ENCODE results near the gene PTH1R. TPM values are rescaled to one million over a fixed set of nuclear protein-coding genes. Genes with fewer than 3 reads are reported as not detected.
A peak's percentile ranks its signal among the peaks of the same experiment; 100 is the strongest.

The PTH1R gene
- total and polyA plus RNA-seq, 10 of the 15 experiments (the other 5 are each of a cell fraction or from before 2014, with no cell fraction given): not detected

- DNase-seq (ENCODE audit: low read depth, low spot score): no peak
- TF ChIP-seq NR2C2 (IDR thresholded peaks at IDR 0.05; ENCODE audit: borderline replicate concordance, control insufficient read depth, insufficient read length, low read depth) (no peak), POU2F2 (IDR thresholded peaks at IDR 0.05; ENCODE audit: borderline replicate concordance, low read depth, low read length) (no peak), STAT1 (conservative IDR thresholded peaks at IDR 0.05) (no peak), ZBTB33 (IDR thresholded peaks at IDR 0.05) (no peak)
- no peaks in the 10 kb centered on the region for H4K20me1 ChIP-seq (ENCODE audit: control insufficient read depth, insufficient read depth)
- ChIA-PET RAD21 (ENCODE audit: unreplicated experiment) (no interaction called here), CTCF (interaction anchor here (0.5 to 2.9 kb wide), 3 partner anchors 12 to 130 kb away, joined by 3 to 35 read pairs (median 6); no protein-coding TSS in a partner anchor), SMC1A (ENCODE audit: uncharacterized antibody, unreplicated experiment) (interaction anchor here (0.8 kb wide), 1 partner anchor 190 kb away, joined by 4 read pairs; no protein-coding TSS in a partner anchor), POLR2A (no interaction called here)
- no peaks in the 10 kb centered on the region; a peak in 1 of 4 replicates for H3K27me3 ChIP-seq (replicated peaks in 1 of 2; ENCODE audit: control insufficient read depth in 2 of 2, insufficient read depth in 2 of 2, low read length in 1 of 2)
- no peak overlapping the region for H3K4me3 ChIP-seq
- WGBS (ENCODE audit: insufficient coverage, insufficient replicate concordance, low lambda C conversion rate, missing lambda C conversion rate): 74% methylated on average over 2 of the region's 2 CpGs
- H3K36me3 ChIP-seq (ENCODE audit: control insufficient read depth in 2 of 2, insufficient read depth in 2 of 2, low read length in 1 of 2): no peaks in the 10 kb centered on the region
- H3K79me2 ChIP-seq (ENCODE audit: control insufficient read depth, insufficient read depth, low read length): no peaks in the 10 kb centered on the region
- ATAC-seq: no peak
- no peaks in the 10 kb centered on the region; the same call in 1 of the 2 replicates for H3K4me1 ChIP-seq (ENCODE audit: control insufficient read depth, insufficient read depth, low read length)
- BruUV-seq (replicated peaks): no TSS peak
- no peaks in the 10 kb centered on the region for H3K9me3 ChIP-seq (replicated peaks; ENCODE audit: control insufficient read depth, insufficient read depth, low read length)
- intact Hi-C loops (cut with micrococcal nuclease; ENCODE audit: unreplicated experiment) (no loop called here), in situ Hi-C loops (cut with MboI) (loop anchor here (5.0 kb wide), 1 partner anchor 185 kb away; no protein-coding TSS in a partner anchor)
- no peak overlapping the region for H3K27ac ChIP-seq (ENCODE audit: control insufficient read depth, insufficient read depth)
- FAIRE-seq: no peak
- no peak overlapping the region for H2AFZ ChIP-seq (ENCODE audit: control insufficient read depth, low read depth, low read length)
- no peak overlapping the region for H3K4me2 ChIP-seq (ENCODE audit: control insufficient read depth, insufficient read depth)
- no peak overlapping the region for H3K9ac ChIP-seq (ENCODE audit: control insufficient read depth, insufficient read depth, low read length)
Measured at GRCh38 chr3:46897031-46897430, 19.5 kb downstream of the PTH1R start.

- no peak overlapping the region for H3K9ac ChIP-seq (ENCODE audit: control insufficient read depth, insufficient read depth, low read length)
- in situ Hi-C loops (cut with MboI) (loop anchor here (5.0 kb wide), 1 partner anchor 186 kb away; no protein-coding TSS in a partner anchor), intact Hi-C loops (cut with micrococcal nuclease; ENCODE audit: unreplicated experiment) (no loop called here)
- H3K4me3 ChIP-seq: no peak overlapping the region
- ChIA-PET POLR2A (no interaction called here), SMC1A (ENCODE audit: uncharacterized antibody, unreplicated experiment) (no interaction called here), RAD21 (ENCODE audit: unreplicated experiment) (no interaction called here), CTCF (interaction anchor here (0.9 to 1.0 kb wide), 2 partner anchors 32 to 52 kb away, joined by 3 to 5 read pairs; no protein-coding TSS in a partner anchor)
- H3K4me1 ChIP-seq (ENCODE audit: control insufficient read depth, insufficient read depth, low read length): no peaks in the 10 kb centered on the region; the same call in 1 of the 2 replicates
- H4K20me1 ChIP-seq (ENCODE audit: control insufficient read depth, insufficient read depth): no peaks in the 10 kb centered on the region
- no TSS peak for BruUV-seq (replicated peaks)
- FAIRE-seq (no peak), DNase-seq (ENCODE audit: low read depth, low spot score) (no peak), ATAC-seq (peak; percentile 21)
- 59% methylated on average over 15 of the region's 15 CpGs for WGBS (ENCODE audit: insufficient coverage, insufficient replicate concordance, low lambda C conversion rate, missing lambda C conversion rate)
- no peak overlapping the region for H3K4me2 ChIP-seq (ENCODE audit: control insufficient read depth, insufficient read depth)
- H3K36me3 ChIP-seq (ENCODE audit: control insufficient read depth in 2 of 2, insufficient read depth in 2 of 2, low read length in 1 of 2): no peaks in the 10 kb centered on the region
- no peaks in the 10 kb centered on the region for H3K79me2 ChIP-seq (ENCODE audit: control insufficient read depth, insufficient read depth, low read length)
- H3K9me3 ChIP-seq (replicated peaks; ENCODE audit: control insufficient read depth, insufficient read depth, low read length): no peaks in the 10 kb centered on the region
- no peaks in the 10 kb centered on the region; a peak in 1 of 4 replicates for H3K27me3 ChIP-seq (replicated peaks in 1 of 2; ENCODE audit: control insufficient read depth in 2 of 2, insufficient read depth in 2 of 2, low read length in 1 of 2)
- no peak overlapping the region for H3K27ac ChIP-seq (ENCODE audit: control insufficient read depth, insufficient read depth)
- H2AFZ ChIP-seq (ENCODE audit: control insufficient read depth, low read depth, low read length): no peak overlapping the region
- no peak for TF ChIP-seq SMAD5 (IDR thresholded peaks at IDR 0.05; ENCODE audit: low read depth)
- peak in 1 of 3 experiments; percentile 24; a peak in 1 of 6 replicates for TF ChIP-seq CTCF (IDR thresholded peaks at IDR 0.05 in 2 of 3, conservative IDR thresholded peaks at IDR 0.05 in 1 of 3; ENCODE audit: control insufficient read depth in 2 of 3, extremely low read depth in 1 of 3, insufficient read depth in 1 of 3, low read depth in 3 of 3, low read length in 3 of 3)
- no peak for TF ChIP-seq IRF3 (IDR thresholded peaks at IDR 0.05)
- no peak for TF ChIP-seq HSF1 (IDR thresholded peaks at IDR 0.05; ENCODE audit: low read depth, low read length)
- peak; percentile 29; the same call in 1 of the 2 replicates for TF ChIP-seq NR2C1 (IDR thresholded peaks at IDR 0.05)
- TF ChIP-seq RUNX3 (IDR thresholded peaks at IDR 0.05; ENCODE audit: low read length): no peak
Measured at GRCh38 chr3:46897829-46898320, 20.4 kb downstream of the PTH1R start.

Data from GM12878 (cell line).